GM18873 (cell line): ENCODE measurements around the gene PSMC6.
A peak's percentile ranks its signal among the peaks of the same experiment; 100 is the strongest.
"Not testable (repeated sequence)": the region's sequence is repeated elsewhere in the genome, so short reads cannot be mapped to it uniquely, and the experiment has no call there.

ENCODE experiments used
- ATAC-seq: cut with Tn5 transposase; IDR thresholded peaks from one replicate; pipeline ENCODE4 v1.9.1; 2021; ENCODE audit warnings: mild to moderate bottlenecking, moderate library complexity, moderate number of reproducible peaks; ENCODE audit not compliant: unreplicated experiment, low FRiP score

Gene PSMC6

GRCh38 chr14:52711666-52712065 lies 4.7 kb downstream of the PSMC6 start:
- no peak for ATAC-seq

DNA sequence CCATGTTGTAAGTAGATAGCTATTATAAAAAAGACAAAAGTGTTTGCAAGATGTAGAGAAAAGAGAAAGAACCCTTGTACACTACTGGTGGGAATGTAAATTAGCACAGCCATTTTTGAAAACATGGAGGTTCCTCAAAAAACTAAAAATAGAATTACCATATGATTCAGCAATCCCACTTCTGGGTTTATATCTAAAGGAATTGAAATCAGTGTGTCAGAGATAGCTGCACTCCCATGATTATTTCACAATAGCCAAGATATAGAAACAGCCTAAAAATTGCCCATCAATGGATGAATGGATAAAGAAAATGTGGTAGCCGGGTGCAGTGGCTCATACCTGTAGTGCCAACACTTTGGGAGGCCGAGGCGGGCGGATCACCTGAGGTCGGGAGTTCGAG lies 9.2 kb downstream of the PSMC6 start:
- ATAC-seq: no peak

DNA sequence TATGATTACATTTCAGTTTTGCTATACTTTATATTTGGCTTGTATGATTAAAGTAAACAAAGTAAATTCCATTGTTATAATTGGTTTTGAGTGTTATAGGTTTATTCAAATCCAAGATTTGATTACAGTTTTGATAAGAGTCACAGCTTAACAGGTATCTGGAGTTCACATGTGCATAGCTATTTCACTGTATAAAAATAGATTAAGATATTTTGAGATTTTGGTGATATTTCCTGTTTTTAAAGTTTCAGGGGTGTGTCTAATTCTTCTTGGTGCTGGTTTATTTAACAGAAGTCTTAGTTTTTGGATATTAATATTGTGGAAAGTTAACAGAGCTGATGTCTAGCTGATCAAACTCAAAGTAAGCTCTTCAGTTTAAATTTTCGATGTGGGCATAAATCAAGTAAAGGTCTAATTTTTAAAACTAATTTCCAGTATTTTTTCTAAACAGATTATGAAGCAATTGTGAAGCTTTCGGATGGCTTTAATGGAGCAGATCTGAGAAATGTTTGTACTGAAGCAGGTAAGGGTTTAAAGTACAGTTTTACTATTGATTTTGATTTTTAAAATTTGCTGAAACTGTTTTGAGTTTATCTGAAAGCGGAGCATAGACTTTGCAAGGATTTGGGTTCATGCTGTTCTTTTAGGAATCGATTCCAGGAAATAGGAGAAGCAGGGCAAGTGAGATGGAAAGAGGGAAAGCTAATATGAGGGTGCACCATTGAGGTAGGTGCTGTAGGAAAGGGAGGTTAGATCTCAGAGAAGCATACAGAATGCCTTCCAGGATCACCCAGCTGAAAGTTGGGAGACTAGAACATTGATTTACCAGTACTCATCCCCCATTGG lies 16.7 kb downstream of the PSMC6 start:
- ATAC-seq: no peak

- no peak for ATAC-seq
Measured at GRCh38 chr14:52724360-52724644, 17.3 kb downstream of the PSMC6 start.

- ATAC-seq: not testable (repeated sequence)
Measured at GRCh38 chr14:52727509-52727908, 20.5 kb downstream of the PSMC6 start.

DNA sequence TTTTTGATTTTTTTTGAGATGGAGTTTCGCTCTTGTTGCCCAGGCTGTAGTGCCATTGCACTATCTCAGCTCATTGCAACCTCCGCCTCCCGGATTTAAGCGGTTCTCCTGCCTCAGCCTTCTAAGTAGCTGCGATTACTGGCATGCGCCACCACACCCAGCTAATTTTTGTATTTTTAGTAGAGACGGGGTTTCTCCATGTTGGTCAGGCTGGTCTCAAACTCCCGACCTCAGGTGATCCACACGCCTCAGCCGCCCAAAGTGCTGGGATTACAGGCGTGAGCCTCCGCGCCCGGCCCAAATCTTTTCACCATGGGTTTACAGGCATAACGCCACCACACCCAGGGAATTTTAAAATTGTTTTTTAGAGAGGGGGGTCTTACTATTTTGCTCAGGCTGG lies 22.0 kb downstream of the PSMC6 start:
- not testable (repeated sequence) for ATAC-seq

DNA sequence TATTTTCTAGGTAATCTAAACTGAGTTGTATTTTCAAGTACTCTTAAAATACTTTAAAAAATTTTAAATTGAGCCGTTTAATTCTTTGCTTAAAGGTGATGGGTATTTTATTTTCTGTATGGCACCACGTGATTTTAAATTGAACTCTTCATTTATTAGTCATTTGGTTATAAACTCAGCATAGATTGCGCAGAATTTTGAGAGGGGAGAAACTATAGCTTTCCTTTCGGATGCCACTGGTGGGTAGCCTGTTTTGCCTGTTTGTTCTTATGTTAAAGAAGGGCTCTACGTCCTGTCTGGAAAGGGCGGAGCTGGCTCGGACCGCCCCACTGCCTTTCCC lies 22.6 kb downstream of the PSMC6 start:
- no peak for ATAC-seq

- peak; percentile 90 for ATAC-seq
Measured at GRCh38 chr14:52729925-52730708, 23.1 kb downstream of the PSMC6 start, which contains the start of gene STYX. Gene STYX (plus strand): TSS chr14:52730166. CDS start chr14:52730475, 309 bp downstream.

DNA sequence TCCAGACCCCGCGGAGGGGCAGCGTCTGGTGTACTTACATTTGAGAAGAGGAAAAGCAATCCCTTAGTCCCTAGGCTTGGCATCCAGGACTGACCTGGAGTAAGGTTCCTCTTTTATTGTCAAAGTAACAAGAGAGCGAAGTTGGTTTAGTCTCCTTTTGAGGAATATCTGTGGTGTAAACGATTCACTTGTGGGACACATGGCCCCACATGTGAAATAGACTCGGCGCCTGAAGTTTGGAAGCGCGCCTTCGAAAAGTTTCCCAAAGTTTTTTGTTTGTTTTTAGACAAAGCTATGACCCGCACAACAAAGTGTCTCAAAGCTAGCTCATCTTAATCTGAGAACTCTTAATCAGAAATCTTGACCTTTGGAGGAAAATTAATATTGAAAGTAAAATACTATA lies 23.7 kb downstream of the PSMC6 start:
- ATAC-seq: no peak

DNA sequence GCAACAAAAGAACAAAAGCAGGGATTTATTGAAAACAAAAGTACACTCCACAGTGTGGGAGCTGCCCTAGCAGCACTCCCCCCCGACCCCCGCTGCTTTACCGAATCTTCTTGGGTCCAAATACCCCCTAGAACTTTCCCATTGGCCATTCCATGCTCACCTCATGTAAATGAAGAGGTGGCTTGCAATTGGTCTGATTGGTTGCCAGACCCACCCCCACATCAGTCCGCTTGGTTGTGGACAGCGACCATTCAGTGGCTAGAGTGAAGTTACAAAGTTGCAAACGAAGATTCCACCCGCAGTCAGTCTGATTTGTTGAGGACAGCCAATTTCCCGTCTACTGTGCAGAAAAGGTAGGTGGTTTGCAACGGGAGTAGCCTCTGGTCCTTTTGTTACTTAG lies 26.8 kb downstream of the PSMC6 start:
- no peak for ATAC-seq

DNA sequence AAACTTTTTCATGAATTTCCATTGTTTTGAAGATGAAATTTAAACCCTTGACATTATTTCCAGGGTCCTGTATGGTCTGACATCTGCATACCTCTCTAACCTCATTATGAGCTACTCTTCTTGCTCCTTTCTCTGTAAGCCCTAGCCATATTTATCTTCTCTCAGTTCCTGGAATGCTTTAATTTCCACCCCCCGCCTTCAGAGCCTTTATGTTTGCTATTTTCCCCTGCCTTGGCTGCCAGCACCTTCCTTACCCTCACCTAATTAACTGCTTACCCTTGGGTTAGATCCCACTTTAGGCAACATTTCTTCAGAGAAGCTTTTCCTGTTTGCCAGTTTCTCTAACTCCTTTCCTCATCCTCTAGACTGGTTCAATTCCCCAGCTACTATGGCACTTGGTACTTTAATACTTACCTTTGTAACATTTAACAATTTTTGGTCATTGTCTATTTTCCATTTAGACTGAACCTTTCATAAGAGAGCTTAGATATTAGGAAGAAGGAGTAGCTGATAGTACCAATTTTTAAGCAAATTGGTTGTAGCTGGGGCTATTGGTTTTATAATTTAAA lies 29.0 kb downstream of the PSMC6 start:
- ATAC-seq: no peak

GRCh38 chr14:52738409-52738808 lies 31.4 kb downstream of the PSMC6 start:
- ATAC-seq: no peak

- ATAC-seq: no peak
Measured at GRCh38 chr14:52740751-52741150, 33.8 kb downstream of the PSMC6 start.

DNA sequence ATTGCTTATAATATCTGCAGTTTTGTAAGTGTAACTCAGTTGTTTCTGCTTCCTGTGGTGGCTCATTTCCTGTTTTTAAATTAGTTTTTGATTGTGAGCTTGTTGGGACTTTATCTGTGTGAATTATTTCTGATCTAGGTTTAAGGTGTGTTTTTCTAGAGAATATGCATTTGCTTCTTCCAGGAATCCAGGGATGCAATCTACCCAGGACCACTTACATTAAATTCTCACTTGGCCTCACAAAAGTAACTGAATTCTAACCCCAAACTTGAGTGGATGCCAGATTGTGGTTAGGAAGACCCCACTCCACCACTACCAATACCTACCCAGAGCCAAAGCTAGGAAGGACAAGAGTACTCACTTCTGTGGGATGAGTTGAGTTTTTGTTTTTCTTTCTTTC lies 34.9 kb downstream of the PSMC6 start:
- no peak for ATAC-seq

DNA sequence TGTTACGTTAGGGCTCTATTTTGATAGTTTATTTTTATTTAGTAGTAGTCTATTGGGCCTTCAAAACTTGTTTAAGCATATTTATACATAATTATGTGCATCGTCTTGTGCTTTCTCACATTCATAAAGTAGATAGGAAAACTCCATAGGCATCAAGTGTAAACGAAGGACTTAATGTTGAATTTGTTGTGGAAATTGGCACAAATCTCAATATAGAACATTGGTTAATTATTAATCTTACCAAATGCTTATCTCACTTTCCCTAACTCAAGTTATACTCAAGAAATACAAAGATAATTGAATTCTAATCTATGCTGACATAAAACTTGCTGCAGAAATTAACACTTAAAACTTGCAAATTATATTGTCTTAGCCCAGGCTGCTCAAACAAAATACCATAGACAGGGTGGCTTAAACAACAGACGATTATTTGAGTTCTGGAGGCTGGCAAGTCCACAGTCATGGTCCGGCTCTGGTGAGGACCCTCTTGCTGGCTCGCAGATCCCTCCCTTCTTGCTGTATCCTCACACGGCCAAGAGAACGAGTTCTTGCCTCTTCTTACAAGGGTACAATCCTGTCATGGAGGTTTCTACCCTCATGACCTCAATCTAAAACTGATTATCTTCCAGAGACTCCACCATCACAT lies 41.8 kb downstream of the PSMC6 start:
- no peak for ATAC-seq

DNA sequence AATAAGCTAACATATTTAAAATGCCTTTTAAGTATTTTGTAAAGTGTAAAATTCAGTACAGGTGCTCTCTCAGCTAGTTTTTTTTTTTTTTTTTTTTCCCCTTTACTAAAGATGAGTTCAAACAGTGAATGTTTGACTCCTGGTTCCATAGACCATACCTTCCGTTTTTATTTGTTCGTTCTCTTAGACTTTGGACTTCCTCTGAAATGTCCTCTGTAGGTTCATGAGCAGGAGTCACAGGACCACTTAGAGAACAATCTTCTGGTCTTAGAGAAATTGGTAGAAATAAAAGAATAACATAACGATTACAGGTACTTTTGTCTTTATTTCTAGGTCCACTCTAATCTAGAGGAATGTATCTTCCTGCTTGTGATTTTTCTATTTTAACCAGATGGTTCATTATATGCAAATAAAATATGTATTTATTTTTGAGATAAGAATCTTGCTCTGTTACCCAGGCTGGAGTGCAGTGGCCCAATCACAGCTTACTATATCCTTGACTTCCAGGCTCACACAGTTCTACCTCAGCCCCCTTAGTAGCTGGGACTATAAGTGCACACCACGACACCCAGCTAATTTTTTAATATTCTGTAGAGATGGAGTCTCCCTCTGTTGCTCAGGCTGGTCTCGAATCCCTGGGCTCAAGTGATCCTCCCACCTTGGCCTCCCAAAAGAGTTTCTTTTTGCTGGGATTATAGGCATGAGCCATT lies 48.8 kb downstream of the PSMC6 start:
- no peak for ATAC-seq

DNA sequence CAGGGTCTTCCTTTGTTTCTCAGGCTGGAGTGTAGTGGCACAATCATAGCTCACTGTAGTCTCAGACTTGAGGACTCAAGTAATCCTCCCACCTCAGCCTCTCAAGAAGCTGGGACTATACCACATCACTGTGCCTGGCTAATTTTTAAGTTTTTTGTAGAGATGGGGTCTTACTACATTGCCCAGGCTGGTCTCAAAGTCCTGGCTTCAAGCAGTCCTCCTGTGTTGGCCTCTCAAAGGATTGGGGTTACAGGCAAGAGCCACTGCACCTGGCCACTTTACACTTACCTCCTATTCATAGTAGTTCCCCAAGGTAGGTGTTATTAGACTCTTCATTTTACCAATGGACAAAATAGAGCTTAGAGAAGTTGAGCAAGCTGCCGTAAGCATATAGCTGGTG lies 52.1 kb downstream of the PSMC6 start:
- no peak for ATAC-seq

DNA sequence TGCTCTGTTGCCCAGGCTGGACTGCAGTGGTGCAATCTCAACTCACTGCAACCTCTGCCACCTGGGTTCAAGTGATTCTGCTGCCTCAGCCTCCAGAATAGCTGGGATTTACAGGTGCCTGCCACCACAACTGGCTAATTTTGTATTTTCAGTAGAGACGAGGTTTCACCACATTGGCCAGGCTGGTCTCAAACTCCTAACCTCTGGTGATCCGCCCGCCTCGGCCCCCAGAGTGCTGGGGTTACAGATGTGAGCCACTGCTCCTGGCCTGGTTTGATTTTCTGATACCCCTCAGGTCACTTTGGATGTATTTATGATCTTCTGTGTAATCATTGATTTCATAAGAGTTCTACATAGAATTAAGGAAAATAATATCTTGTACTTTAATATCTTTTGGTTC lies 55.9 kb downstream of the PSMC6 start:
- ATAC-seq: not testable (repeated sequence)

DNA sequence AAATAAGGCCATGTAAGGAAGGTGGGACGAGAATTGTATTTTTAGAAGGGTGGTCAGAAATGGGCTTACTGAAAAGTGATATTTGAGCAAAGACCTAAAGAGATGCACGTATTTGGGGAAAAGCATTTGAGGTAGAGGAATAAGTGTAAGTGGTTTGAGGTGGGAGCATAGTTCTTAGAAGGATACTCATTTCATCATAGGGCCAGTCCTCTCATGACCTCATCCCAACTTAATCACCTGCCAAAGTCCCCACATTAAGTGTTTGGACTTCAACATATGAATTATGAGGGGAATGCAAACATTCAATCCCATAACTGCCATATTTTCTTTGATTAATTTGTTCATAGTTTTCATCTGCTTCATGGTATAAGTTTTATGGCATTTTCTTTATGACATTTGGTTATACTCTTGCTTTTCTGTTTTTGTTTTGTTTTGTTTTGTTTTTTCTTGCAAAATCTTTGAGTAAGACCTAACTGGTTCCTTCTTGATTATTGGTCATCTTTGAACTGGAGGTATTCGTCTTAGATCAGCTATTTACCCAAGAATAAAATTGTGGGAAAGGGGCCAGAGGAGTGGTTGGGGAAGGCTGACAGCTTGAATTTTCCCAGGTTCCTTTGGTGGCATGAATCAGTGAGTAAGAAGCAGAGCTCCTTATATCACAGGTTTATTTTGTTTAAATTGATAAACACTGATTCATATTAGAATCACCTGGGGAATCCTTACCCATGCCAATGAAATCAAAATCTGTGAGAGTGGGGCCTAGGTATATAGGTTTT lies 60.2 kb downstream of the PSMC6 start:
- no peak for ATAC-seq

GRCh38 chr14:52769887-52770286 lies 62.9 kb downstream of the PSMC6 start:
- no peak for ATAC-seq
